ENCODE results near the gene CACNA2D3. TPM values are rescaled to one million over a fixed set of nuclear protein-coding genes. Genes with fewer than 3 reads are reported as not detected.

The CACNA2D3 gene
- total RNA-seq, 2 experiments from 2014 or later: not detected

DNA sequence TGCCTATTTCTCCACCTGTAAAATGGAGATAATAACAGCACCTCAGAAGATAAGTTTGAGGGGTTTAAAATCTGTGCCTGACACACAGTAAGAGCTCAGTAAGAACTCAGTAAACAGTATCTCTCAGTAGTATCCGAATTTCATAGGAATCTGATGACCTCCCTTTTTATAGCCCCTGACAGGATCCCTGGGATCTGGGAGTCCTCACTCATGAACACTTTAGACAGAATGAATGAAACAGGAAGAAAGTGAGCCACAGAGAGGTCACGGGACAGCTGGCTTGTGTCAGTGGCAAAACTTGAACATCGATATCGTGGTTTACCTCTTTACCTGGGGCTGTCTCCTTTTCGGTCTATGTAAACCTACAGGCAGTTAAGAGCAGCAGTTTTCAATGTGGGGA is 754.3 kb downstream of the CACNA2D3 start:
- POLR2A ChIA-PET: no interaction called here
- CTCF ChIA-PET: no interaction called here

DNA sequence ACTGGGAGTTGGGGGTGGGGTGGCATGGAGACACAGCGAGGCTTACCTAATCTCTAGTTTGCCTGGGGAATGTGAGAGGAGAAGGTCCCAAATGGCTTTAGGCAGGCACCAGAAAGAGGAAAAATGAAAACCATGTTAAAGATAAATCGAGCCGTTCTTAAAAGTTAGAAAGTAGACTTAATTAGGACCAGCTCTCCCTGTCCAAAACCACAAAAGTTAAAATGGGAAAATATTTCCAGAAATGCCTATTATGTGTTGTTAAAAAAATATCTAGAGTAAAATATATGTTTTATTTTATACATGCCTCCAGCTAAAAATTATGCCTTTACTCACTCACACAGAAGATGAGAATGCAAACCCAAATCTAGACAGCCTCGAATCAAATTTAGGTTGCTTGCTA is 755.4 kb downstream of the CACNA2D3 start:
- POLR2A ChIA-PET: no interaction called here
- CTCF ChIA-PET: no interaction called here

DNA sequence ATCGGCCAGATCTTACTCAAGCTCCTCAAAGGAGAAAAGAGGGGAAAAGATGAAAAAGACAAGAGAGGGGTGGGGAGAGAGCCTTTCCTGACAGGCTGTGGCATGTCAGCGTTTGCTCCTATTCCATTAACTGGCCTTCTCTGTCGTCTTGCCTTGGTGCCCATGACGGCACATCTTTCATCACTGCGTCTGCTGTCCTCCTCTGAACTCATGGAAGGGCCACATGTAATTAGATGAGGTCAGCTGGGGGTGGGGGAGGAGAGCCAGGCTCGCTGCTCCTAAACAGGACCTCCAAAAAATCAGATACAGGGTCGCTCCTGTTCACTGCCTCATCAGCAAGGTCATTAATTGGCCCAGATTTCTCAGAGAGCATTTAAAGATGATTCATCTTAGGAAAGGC is 755.8 kb downstream of the CACNA2D3 start:
- ChIA-PET CTCF (no interaction called here), POLR2A (no interaction called here)

DNA sequence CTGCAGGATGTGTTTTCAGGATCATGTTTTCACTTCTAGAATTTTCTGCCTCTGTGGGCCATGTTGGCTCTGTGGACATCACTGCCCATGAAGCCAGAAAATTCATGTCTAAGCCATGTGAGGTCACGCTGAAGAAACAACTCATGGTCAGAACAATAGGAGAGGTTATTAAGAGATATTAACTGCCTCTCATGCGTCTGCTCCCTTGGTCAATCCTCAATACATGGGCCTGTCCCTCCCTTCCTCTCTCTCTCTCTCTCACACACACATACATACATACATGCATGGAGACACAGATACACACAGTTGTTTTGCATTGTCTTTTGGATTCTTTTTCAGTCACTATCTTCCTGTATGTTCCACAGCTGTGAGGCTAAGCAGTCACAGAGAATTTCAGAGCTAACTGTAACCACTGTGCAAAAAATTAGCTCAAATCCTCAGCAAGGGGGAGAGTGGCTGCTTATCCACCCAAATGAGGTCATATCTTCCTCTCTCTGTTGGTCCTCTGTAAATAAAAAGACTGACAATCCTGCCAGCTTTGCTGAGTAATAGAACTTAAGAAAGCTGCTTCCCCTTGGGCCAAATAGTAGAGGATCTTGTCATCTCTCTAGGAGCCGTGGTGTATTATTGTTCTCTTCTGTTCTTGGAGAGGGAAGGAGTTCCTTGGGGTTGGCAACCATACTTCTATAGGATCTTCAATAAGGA is 759.9 kb downstream of the CACNA2D3 start:
- POLR2A ChIA-PET: no interaction called here
- CTCF ChIA-PET: no interaction called here

DNA sequence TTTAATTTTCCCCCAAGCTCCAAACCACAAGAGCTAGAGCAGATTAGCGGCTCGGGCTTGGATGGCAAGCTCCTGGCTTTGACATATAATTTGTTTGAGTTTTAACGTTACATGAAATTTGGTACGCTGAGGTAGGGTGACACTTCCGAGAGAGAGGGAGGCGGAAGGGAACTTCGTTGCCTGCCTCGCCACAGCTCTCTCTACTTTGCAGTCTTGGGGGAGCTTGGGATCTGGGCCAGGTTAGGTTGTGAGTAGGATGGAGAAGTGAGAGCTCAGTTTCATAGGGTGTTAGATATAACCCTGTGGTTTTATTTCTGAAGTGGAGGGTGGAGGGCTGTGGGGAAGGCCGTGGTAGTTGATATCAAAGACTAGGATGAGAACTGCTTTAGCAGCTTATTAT is 765.8 kb downstream of the CACNA2D3 start:
- POLR2A ChIA-PET: no interaction called here
- CTCF ChIA-PET: no interaction called here

DNA sequence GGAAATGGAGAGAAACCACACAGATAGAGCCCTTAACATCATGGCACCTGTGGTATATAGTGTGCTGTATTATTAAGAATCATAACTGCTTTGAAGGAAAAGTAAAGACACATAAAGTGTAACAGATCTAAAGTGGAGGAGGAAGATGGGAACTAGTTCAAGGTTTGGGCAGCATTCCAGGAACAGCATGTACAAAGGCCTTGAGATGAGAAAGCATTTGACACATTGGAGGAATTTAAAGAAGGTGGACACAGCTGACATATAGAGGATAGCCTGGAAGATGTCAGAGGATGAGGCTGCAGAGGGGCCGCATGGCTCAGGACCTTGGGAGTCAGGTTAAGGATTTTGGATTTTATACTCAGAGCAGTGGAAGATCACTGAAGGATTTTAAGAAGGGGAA is 766.5 kb downstream of the CACNA2D3 start:
- POLR2A ChIA-PET: no interaction called here

DNA sequence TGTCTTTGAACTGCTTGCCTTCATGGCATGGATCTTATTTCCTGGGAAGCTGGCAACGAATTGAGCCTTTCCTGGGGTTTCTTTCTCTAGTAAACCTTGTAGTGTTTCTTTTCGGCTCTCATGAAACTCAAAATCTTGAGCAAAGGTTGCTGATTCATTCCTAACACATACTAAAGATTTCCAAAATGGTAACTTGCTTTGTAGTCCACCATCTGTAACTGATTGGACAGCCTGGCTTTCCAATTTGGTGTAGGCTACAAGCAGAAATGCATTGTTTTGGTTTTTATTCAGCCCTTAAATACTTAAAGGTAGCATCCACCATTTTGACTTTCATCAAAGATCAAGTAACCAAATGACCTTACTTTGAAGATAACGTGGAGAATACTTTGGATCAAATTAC is 767.4 kb downstream of the CACNA2D3 start:
- ChIA-PET CTCF (no interaction called here), POLR2A (no interaction called here)

More for the DNA sequence above, 766.5 kb downstream of the CACNA2D3 start:
- CTCF ChIA-PET: no interaction called here

DNA sequence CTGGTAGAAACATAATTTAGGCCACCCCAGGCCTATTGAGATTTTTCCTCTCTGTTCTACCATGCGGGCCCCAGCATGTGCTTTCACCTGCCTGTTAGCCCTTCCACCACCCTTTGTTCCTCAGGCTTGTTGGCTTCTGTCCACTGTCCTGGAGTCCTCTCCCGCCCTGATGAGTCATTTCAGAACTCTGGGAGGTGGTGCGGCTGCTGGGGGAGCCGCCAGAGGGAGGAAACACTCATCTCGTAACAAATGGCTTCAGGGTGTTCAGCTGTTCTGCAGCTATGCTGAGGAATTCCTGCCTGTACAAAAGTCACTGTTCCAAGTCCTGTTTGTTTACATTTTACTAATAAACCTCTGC is 769.2 kb downstream of the CACNA2D3 start:
- ChIA-PET POLR2A (no interaction called here), CTCF (interaction anchor here (0.7 kb wide), 1 partner anchor 113 kb away, joined by 4 read pairs; no protein-coding TSS in a partner anchor)

DNA sequence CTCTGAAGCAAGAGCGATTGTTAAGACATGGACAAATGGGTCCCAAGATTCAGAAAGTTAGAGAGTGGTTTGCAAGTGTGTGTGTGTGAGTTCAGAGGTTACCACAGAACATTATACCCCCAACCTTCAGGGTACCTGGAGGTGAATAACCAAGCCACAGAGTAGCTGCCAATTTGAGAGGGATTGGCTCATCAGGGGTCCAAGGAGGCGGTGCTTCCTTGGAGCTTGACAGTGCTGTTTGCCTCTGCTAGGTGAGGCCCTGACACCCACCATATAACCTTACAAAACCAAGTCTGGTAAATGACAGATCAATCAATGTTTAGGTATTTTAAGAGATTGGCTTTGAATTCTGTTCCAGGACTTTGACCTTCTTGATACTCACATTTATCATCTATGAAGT is 769.8 kb downstream of the CACNA2D3 start:
- POLR2A ChIA-PET: no interaction called here
- CTCF ChIA-PET: no interaction called here

DNA sequence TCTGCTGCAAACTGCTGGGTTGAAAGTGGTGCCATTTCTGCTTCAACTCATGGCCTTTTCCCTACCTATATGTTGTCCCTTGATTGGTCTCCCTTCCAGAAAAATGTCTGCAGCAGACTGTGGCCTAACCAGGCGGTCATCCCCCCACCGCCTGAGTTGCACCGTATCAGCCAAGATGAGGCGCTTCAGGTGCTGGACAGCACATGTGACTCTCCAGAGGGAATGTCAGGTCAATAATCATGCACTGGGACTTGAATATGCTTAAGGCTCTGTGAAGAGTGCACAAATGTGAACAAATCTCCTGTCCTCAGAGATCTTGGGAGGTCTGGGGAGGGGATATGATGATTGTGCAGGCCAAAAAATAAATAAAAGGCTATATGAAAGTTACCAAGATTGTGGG is 773.3 kb downstream of the CACNA2D3 start:
- CTCF ChIA-PET: no interaction called here

DNA sequence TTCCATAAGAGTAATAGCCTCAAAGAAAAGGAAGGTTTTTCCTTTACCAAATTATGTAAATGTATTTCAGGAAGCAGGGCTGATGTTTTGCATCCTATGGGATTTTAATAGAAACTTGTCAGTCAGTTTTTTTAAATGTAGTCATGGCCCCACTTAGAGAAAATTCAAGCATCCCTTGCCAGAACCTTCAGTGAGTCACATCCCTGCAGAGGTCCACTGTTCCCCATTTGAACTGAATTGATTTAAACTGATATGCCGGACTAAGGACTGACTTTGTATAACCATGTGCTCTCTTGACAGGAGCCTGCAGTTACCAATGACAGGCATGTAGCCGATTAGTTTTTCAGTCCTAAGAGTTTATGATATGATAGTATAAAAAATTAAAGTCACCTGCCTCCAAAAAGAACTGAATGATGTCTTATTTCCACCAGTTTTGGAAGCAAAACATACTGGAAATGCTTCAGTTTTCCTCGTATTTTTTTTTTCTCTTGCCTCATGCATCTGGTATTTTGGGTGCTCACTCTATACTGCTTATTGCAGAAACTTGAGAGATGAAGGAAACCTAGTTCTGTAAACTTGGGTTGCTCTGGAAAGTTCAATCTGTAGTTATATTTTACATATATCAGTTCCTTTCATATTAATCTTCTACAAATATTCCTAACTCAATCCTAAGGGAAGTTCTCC is 774.8 kb downstream of the CACNA2D3 start:
- ChIA-PET CTCF (no interaction called here), POLR2A (no interaction called here)

More for the DNA sequence above, 773.3 kb downstream of the CACNA2D3 start:
- POLR2A ChIA-PET: no interaction called here

DNA sequence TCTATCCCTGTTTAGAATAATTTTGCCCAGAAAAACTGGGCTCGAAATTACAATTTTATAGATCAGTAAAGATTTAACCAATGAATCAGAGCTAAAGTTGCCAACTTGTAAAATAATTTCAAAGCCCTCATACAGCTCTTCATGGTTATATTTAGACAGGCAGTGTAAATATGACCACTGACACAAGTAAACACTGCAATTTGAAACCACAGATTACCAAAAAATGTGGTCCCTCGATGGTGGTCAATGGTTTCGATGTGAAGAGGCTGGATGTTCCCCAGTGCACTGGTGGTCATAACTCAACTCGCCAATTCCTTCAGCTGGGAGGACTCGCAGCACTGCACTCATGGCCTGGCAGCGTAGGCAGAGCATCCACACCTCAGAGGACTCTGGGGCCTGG is 776.9 kb downstream of the CACNA2D3 start:
- ChIA-PET CTCF (no interaction called here), POLR2A (no interaction called here)

DNA sequence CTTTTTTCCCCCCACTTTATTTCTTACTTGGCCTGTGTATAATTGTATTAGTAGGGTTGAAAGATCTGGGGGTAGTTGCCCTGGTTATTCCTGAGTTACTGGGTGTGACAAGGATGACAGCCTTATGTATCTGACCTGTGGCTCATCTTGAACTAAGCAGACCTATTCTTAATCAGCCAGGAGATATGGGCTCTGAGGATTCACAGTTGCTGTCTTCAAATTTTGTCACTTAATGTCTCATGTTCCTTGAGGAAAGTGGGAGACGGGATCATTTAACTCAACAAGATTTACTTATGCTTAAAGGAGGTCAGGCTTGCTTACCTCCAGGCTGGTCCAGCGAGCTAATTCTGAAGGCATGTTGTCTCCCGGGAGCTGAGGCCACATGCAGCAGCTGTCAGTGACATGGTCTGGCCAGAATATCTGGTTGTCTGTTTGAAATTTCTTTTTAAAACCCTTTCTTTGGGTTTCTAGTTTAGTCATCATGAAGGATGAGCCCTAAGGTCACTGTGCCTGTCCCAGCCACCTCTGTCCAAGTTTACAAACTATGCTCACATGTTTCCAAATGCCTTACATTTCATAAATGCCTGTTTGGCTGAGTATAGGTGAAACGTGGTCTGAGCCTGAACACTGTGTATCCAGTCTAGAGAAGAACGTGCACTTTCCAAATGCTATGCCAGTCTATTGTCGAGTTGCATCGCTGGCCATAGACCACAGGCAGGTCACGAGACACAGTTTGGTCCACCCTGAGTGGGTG is 778.7 kb downstream of the CACNA2D3 start:
- ChIA-PET CTCF (no interaction called here), POLR2A (no interaction called here)

DNA sequence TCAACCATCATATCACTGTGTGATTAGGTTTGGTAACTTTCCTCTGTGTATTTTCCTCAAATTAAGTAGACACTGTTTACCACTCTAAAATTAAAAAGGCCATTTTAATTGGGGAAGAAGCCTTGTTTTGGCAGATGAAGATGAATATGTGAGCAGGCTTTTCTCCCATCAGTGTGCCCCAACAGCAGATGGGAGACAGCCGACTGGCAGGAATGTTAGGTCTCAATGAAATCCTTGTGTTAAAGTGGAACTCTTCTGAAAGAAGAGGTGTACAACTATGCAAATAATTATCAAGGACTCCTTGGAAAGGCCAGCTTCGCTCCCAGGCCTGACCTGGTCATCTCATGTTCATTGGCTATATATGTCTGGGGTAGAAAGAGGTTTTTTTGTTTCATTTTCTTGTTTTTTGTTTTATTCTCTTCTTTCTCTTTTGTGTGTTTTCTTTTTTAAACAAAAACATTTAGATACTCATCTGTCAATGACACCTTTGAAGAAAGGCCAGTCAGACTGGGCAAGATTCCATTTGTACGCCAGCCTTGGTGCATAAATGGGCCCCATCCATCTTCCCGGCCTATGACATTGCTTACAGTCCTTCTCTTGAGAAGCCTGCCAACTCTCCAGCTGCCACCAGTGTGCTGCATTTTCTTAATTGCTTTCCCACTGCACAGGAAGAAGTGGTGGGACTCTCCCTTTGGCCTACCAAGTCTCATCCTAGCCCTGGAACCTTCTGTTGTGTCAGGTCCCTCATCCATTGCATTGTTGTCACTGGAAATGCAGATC is 779.7 kb downstream of the CACNA2D3 start:
- ChIA-PET POLR2A (no interaction called here), CTCF (no interaction called here)

DNA sequence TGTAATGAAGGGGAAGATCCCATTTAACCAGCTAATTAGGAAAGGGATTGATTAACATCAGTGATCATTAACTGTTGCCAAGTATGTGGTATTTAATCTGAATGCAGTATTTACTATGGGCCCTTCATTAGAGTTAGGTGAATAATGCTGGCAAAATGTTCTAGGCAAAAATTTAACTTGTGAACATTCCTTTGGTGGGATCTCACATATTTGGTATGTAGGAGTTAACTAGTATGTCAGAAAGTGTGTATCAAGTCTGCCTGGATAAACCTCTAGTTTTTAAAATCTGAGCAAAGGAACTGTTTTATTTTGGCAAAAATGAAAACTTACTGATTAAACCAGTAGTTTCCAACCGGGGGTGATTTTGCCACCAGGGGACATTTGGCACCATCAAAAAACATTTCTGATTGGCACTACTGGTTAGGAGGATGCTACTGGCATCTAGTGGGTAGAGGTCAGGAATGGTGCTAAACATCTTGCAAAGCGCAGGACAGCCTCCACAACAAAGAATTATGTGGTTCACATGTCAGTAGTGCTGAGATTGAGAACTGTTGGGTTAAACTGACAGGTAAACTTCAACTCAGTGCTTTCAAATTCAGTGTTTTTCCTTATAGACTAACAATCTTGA is 783.0 kb downstream of the CACNA2D3 start:
- POLR2A ChIA-PET: no interaction called here
- CTCF ChIA-PET: no interaction called here

DNA sequence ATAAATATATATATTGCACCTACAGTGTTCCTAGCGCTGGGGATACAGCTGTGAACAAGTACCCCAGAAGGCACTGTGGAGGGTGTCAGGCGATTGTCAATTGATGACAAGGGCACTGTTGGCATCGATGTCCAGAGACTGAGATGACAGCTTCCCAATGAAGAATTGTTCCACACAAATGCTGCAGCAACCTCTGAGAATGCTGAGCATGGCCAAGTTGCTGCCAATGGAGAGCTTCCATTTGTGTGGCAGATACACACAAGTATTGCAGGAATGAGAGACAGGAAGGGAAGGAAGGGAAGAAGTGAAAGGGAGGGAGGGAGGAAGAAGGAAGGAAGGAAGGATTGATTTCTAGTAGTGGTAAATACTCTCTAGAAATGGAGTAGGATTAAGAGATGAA is 783.6 kb downstream of the CACNA2D3 start:
- POLR2A ChIA-PET: no interaction called here
- CTCF ChIA-PET: no interaction called here

DNA sequence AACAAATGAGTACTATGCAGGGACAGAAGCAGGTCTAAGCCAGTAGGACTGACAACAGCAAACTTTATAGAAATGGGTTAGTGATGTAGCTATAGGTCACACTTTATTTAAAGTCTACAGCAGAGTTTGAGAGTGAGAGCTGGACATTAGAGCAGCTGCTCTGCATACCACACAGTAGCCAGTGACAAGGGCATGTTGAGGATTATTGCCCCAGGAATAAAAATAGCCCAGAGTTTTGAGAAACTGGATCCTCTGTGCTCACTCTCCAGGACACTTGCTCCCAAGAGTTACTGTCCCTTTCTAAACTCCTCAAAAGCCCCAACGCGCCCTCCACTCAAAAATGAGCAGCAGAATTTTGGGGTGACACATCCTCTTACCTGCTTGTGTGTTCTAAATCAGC is 784.4 kb downstream of the CACNA2D3 start:
- ChIA-PET POLR2A (no interaction called here), CTCF (no interaction called here)

DNA sequence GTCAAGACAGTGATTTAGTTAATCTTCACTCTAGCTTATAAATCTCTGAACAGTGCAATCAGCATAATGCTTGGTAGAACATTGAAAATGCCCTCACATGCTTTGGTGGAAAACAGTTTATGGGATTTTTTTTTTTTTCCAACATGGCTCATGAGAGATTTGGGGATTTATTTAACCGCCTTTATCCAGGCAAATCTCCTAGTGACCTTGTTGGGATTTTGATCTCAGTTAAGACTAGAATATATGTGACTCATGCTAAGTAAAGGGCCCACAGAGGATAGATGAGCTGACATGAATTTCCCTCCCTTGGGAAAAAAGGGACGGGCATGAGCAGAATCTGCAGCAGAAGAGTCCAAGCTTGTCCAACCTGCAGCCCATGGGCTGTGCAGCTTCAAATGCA is 786.8 kb downstream of the CACNA2D3 start:
- POLR2A ChIA-PET: no interaction called here
- CTCF ChIA-PET: no interaction called here

DNA sequence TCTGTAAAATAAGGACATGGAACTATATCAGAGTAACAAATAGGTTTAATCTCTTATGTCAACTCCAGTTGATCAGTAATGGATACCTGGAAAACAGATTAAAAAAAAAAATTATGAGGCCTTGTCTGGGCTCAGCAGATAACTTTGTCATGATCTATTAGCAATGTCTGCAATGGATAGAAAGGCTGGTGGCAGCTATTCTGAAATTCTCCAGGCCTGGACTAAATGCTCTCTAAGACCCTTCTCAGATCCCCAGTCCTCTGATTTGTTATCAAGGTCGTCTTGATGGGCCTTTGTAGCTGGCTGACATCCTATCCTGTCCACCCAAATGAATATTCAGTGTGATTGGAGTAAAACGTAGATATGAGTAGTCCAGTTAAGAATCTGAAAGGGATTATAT is 791.8 kb downstream of the CACNA2D3 start:
- CTCF ChIA-PET: no interaction called here
- POLR2A ChIA-PET: no interaction called here

DNA sequence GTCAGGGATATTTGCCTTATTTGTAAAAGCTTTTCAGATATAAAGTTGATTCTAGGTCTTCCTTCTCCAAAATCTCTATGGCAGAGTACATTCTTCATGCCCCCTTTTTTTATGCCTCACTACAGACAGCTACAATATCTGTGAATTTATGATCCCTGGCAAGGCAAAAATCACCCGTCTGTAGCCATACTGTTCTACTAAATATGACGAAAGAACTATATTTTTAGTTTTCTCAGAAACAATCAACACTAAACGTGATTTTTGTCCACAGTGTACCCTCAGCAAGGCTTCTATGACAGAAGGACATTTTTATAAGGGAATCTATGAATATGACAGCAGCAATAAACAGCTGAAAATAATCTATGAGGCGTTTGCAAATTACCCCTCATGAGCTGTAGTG is 792.8 kb downstream of the CACNA2D3 start:
- POLR2A ChIA-PET: no interaction called here
- CTCF ChIA-PET: no interaction called here

Data from activated CD8-positive, alpha-beta memory T cell treated with anti-CD3 and anti-CD28 coated beads for 36 hours (primary cell).